22Rv1 (cell line): Measurements from ENCODE around the gene GOPC.

Experiments
- H3K27ac ChIP-seq: fragments of 450-650 bp; 2 replicates; pipeline ENCODE4 v1.5.1; 2017
- CTCF ChIP-seq: fragments of 450-650 bp; IDR thresholded peaks from 2 replicates; pipeline ENCODE4 v1.5.1; 2017; ENCODE audit warnings: mild to moderate bottlenecking
- ZFX ChIP-seq: fragments of 450-650 bp; IDR thresholded peaks from 2 replicates; pipeline ENCODE4 v1.6.1; 2017; ENCODE audit warnings: antibody characterized with exemption, borderline replicate concordance

Gene GOPC

GRCh38 chr6:117555262-117555849 is 47.0 kb downstream of the GOPC start:
- no peak overlapping the region for H3K27ac ChIP-seq
- no peak for TF ChIP-seq ZFX
- no peak for TF ChIP-seq CTCF

- H3K27ac ChIP-seq: no peak overlapping the region
- TF ChIP-seq ZFX (no peak), CTCF (no peak)
Measured at GRCh38 chr6:117553142-117553541, 49.2 kb downstream of the GOPC start.

DNA sequence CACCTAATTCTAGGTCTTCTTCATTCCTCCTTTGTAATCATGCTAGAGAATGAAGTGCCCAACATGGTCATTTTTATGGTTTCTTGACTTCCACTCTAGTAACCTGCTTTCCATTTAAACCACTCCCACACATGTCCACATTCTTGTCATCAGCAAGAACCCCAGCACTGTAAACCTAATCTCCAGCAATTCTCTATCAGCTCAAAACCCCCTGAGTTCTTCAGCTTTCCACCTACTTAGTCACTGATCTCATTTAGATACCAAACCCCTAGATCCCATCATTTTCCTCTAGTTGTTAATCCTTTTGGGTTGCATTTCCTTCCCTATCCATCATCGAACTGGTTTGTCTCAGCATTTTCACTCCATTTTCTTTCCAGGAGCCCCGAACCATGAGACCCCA is 49.7 kb downstream of the GOPC start:
- TF ChIP-seq CTCF (no peak), ZFX (no peak)

DNA sequence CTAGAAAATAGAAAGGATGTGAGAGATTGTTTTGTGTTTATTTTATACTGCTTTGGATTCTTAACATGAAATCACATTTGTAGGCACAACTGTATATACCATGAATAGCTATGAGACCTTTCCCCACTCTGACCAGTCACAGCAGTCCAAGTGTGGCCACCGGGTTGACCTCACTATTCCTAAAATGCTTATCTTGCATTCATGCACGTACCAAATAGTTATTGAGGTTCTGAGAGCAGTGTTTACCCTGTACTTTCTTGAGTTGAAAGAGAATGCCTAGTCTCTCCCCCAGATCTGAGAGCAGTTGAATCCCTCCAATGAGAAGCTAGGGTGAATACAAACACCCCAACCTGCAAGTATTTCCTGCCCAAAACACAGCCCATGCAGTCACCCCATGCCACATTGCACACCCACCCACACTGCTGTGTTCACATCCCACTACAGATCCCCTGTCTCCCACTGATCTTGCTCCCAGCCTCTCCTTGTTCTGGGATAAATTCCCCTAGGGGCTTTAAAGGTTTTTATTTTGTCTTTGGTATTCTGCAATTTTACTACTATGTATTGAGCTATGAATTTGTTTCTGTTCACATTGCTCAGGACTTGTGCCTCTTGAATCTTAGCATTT is 51.6 kb downstream of the GOPC start:
- no peak overlapping the region for H3K27ac ChIP-seq
- TF ChIP-seq ZFX (no peak), CTCF (no peak)

More for the DNA sequence above, 49.7 kb downstream of the GOPC start:
- H3K27ac ChIP-seq: no peak overlapping the region

DNA sequence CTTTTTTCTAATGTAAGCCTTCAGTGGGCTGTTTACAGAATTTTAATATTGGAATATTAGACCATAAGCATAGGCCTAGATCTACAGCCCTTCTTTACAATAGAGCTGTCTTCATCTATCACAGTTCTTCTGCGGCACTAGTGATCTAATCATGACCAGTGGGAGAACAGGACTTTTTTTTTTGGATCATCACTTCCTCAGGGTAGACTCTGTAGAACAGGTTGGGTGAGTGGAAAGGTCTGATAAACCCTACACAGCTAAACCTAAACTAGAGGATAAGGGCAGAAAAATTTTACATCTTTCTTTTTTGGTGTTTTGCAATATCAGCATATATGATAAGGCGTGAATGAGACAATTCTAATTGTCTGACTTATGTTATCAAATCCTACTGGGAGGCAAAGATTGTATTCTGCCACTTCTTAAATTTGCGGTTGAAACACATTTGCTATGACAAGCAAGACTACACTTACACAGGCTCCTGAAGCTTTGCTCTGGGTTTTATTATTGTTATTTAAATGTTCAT is 52.2 kb downstream of the GOPC start:
- TF ChIP-seq CTCF (no peak), ZFX (no peak)
- H3K27ac ChIP-seq: no peak overlapping the region

- TF ChIP-seq CTCF (no peak), ZFX (no peak)
- H3K27ac ChIP-seq: no peak overlapping the region
Measured at GRCh38 chr6:117549611-117550010, 52.7 kb downstream of the GOPC start.

DNA sequence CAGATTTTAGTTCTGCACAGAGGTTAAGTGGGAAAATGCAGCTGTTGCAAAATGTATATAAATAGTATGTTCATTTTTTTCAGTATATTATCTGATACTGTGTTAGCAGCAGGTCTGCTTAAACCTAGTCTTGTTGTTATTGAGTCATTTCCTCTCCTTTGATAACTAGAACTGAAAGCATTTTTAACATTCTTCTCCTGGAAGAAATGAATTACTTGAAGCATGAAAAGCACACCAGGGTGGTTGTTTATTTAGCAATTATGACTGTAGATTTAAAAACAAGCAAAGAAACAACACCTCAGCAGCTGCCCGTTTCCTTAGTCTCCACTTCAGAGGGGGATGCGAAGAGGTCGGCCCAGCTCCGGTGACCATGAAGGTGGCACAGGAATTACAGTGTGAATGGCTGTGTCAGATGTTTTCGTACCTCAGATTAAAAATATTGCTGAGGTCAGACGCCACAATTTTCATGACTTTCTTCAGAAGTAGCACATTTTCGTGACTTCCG is 53.5 kb downstream of the GOPC start:
- no peak for TF ChIP-seq CTCF
- no peak for TF ChIP-seq ZFX
- no peak overlapping the region for H3K27ac ChIP-seq
